ENCODE results near the gene TMEM131L. TPM values are rescaled to one million over a fixed set of nuclear protein-coding genes. Genes with fewer than 3 reads are reported as not detected.
"Not testable (repeated sequence)": the region's sequence is repeated elsewhere in the genome, so short reads cannot be mapped to it uniquely, and the experiment has no call there.

Gene TMEM131L
- total RNA-seq, 1 donor from 2014 or later = 18.6 TPM

DNA sequence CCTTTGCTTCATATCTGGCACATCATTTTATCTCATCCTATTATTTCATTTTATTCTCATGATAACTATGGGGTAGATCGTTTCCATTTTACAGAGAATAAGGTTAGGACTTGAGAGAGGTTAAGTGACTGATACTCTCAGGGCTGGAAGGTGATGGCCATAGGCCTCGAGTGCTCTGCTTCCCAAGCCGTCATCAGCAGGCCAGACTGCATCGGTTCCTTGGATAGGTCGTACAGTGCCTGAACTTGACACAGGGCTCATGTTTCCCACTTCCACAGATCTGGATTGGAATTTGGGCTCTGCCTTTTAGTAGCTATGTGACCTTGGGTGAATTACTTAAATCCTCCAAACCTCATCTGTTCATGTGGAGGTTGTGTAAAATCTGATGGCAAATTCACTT, 81.4 kb downstream of the TMEM131L start:
- no peaks in the 10 kb centered on the region for H3K27me3 ChIP-seq (ENCODE audit: insufficient read depth, low read length)
- no peak overlapping the region for H3K27ac Mint-ChIP-seq (ENCODE audit: unreplicated experiment)
- no peaks in the 10 kb centered on the region for H3K36me3 ChIP-seq (ENCODE audit: insufficient read depth, low read length)
- H3K4me3 Mint-ChIP-seq (ENCODE audit: unreplicated experiment) = no peak overlapping the region
- no peak for TF ChIP-seq EZH2 (IDR thresholded peaks at IDR 0.05; ENCODE audit: insufficient read depth, low read length)
- H3K27ac ChIP-seq (ENCODE audit: low read depth, low read length) = no peak overlapping the region
- no peak overlapping the region for H3K4me2 ChIP-seq (ENCODE audit: low read length)
- H3K4me1 ChIP-seq (ENCODE audit: insufficient read depth, low read length) = no peaks in the 10 kb centered on the region
- H3K79me2 ChIP-seq (ENCODE audit: insufficient read depth, low read length) = no peaks in the 10 kb centered on the region
- no peaks in the 10 kb centered on the region for H3K9me3 Mint-ChIP-seq (ENCODE audit: unreplicated experiment)
- no peak overlapping the region for H3K4me3 ChIP-seq (ENCODE audit: insufficient read depth, low read depth, low read length)
- H3K36me3 Mint-ChIP-seq (ENCODE audit: low read depth, unreplicated experiment) = peaks cover 2% of the 10 kb centered on the region
- no peaks in the 10 kb centered on the region for H3K9me3 ChIP-seq (ENCODE audit: insufficient read depth, low read depth, low read length)
- H4K20me1 ChIP-seq (ENCODE audit: insufficient read depth, low read length) = peaks cover 18% of the 10 kb centered on the region
- H3K9ac ChIP-seq (ENCODE audit: low read length) = no peak overlapping the region
- H3K4me1 Mint-ChIP-seq (ENCODE audit: low read depth, unreplicated experiment) = peaks cover 3% of the 10 kb centered on the region
- no peaks in the 10 kb centered on the region for H3K27me3 Mint-ChIP-seq (ENCODE audit: low read depth, unreplicated experiment)
- FAIRE-seq (no peak), DNase-seq (ENCODE audit: low read depth) (no peak)
- no peak overlapping the region for H2AFZ ChIP-seq (ENCODE audit: low read depth, low read length)

DNA sequence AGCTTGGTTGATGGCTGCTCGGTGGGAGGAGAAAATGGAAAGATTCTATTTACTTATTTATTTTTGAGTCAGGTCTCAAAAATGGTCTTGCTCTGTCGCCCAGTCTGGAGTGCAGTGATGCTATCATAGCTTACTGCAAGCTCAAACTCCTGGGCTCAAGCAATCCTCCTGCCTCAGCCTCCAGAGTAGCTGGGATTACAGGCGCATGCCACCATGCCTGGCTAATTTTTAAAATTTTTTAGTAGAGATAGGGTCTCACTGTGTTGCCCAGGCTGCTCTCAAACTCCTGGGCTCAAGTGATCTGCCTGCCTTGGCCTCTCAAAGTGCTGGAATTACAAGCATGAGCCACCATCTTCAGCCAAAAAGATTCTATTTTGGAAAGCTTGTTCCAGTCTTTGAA, 82.7 kb downstream of the TMEM131L start:
- not testable (repeated sequence) for H3K27me3 Mint-ChIP-seq (ENCODE audit: low read depth, unreplicated experiment)

DNA sequence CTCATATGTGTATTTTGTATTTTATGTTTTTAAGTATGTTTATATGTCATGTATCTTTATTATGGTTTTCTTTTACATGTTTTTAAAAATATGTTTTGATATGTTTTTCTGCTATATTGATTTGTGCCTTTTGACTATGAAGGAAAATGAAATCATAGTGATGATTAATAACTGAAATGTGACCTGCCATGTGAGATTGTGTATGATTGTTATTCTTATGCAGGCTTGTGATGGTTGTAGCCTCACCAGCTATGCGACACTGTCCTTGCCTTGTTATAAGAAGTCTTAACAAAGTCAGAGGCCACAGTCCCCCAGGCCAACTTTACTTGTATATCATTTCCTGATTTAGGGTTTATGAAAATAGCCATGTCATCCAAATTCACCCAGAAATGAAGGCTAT, 83.2 kb downstream of the TMEM131L start:
- H3K9me3 ChIP-seq (ENCODE audit: insufficient read depth, low read depth, low read length) = no peaks in the 10 kb centered on the region
- peaks cover 6% of the 10 kb centered on the region for H4K20me1 ChIP-seq (ENCODE audit: insufficient read depth, low read length)
- H3K27me3 Mint-ChIP-seq (ENCODE audit: low read depth, unreplicated experiment) = no peaks in the 10 kb centered on the region
- no peaks in the 10 kb centered on the region for H3K4me1 ChIP-seq (ENCODE audit: insufficient read depth, low read length)
- H3K36me3 ChIP-seq (ENCODE audit: insufficient read depth, low read length) = no peaks in the 10 kb centered on the region
- peaks cover 2% of the 10 kb centered on the region for H3K36me3 Mint-ChIP-seq (ENCODE audit: low read depth, unreplicated experiment)
- no peak overlapping the region for H3K4me2 ChIP-seq (ENCODE audit: low read length)
- FAIRE-seq = no peak
- H2AFZ ChIP-seq (ENCODE audit: low read depth, low read length) = no peak overlapping the region
- H3K27ac ChIP-seq (ENCODE audit: low read depth, low read length) = no peak overlapping the region
- H3K9ac ChIP-seq (ENCODE audit: low read length) = no peak overlapping the region
- no peaks in the 10 kb centered on the region for H3K9me3 Mint-ChIP-seq (ENCODE audit: unreplicated experiment)
- no peak overlapping the region for H3K4me3 ChIP-seq (ENCODE audit: insufficient read depth, low read depth, low read length)
- H3K4me1 Mint-ChIP-seq (ENCODE audit: low read depth, unreplicated experiment) = peaks cover 2% of the 10 kb centered on the region
- H3K27me3 ChIP-seq (ENCODE audit: insufficient read depth, low read length) = no peaks in the 10 kb centered on the region
- TF ChIP-seq, protein P1, sequence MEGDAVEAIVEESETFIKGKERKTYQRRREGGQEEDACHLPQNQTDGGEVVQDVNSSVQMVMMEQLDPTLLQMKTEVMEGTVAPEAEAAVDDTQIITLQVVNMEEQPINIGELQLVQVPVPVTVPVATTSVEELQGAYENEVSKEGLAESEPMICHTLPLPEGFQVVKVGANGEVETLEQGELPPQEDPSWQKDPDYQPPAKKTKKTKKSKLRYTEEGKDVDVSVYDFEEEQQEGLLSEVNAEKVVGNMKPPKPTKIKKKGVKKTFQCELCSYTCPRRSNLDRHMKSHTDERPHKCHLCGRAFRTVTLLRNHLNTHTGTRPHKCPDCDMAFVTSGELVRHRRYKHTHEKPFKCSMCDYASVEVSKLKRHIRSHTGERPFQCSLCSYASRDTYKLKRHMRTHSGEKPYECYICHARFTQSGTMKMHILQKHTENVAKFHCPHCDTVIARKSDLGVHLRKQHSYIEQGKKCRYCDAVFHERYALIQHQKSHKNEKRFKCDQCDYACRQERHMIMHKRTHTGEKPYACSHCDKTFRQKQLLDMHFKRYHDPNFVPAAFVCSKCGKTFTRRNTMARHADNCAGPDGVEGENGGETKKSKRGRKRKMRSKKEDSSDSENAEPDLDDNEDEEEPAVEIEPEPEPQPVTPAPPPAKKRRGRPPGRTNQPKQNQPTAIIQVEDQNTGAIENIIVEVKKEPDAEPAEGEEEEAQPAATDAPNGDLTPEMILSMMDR (IDR thresholded peaks at IDR 0.05; ENCODE audit: insufficient read depth, low read depth, low read length) = no peak
- no peak for TF ChIP-seq EZH2 (IDR thresholded peaks at IDR 0.05; ENCODE audit: insufficient read depth, low read length)
- H3K27ac Mint-ChIP-seq (ENCODE audit: unreplicated experiment) = no peak overlapping the region
- no peaks in the 10 kb centered on the region for H3K79me2 ChIP-seq (ENCODE audit: insufficient read depth, low read length)
- no peak for DNase-seq (ENCODE audit: low read depth)
- no peak overlapping the region for H3K4me3 Mint-ChIP-seq (ENCODE audit: unreplicated experiment)

More for the DNA sequence above, 82.7 kb downstream of the TMEM131L start:
- H4K20me1 ChIP-seq (ENCODE audit: insufficient read depth, low read length); H3K9me3 ChIP-seq (ENCODE audit: insufficient read depth, low read depth, low read length); H3K4me3 ChIP-seq (ENCODE audit: insufficient read depth, low read depth, low read length); H3K9ac ChIP-seq (ENCODE audit: low read length); H3K9me3 Mint-ChIP-seq (ENCODE audit: unreplicated experiment); H2AFZ ChIP-seq (ENCODE audit: low read depth, low read length); H3K4me1 ChIP-seq (ENCODE audit: insufficient read depth, low read length); H3K27me3 ChIP-seq (ENCODE audit: insufficient read depth, low read length); DNase-seq (ENCODE audit: low read depth); H3K36me3 ChIP-seq (ENCODE audit: insufficient read depth, low read length); H3K79me2 ChIP-seq (ENCODE audit: insufficient read depth, low read length); H3K4me1 Mint-ChIP-seq (ENCODE audit: low read depth, unreplicated experiment); H3K27ac ChIP-seq (ENCODE audit: low read depth, low read length); H3K4me2 ChIP-seq (ENCODE audit: low read length); H3K27ac Mint-ChIP-seq (ENCODE audit: unreplicated experiment); H3K4me3 Mint-ChIP-seq (ENCODE audit: unreplicated experiment); H3K36me3 Mint-ChIP-seq (ENCODE audit: low read depth, unreplicated experiment); FAIRE-seq: not testable (repeated sequence)

Measured in astrocyte (in vitro differentiated cells and primary cell).